Ectodermal cell (in vitro differentiated cells): Measurements from ENCODE around the gene ZBTB42. TPM values are rescaled to one million over a fixed set of nuclear protein-coding genes. Genes with fewer than 3 reads are reported as not detected.

Source experiments
- H3K27ac ChIP-seq: 2 replicates; pipeline ENCODE4 v1.7.0; 2013; ENCODE audit warnings: mild to moderate bottlenecking, low read depth, low read length; ENCODE audit not compliant: insufficient read depth, poor library complexity, severe bottlenecking
- H3K27me3 ChIP-seq: 2 replicates; pipeline ENCODE4 v1.7.0; 2013; ENCODE audit warnings: mild to moderate bottlenecking, low read length; ENCODE audit not compliant: insufficient read depth, control insufficient read depth, poor library complexity, severe bottlenecking
- H3K36me3 ChIP-seq: one replicate; pipeline ENCODE4 v1.7.0; 2013; ENCODE audit warnings: low read length; ENCODE audit not compliant: control insufficient read depth, insufficient read depth
- H3K4me1 ChIP-seq: one replicate; pipeline ENCODE4 v1.7.0; 2013; ENCODE audit warnings: low read length; ENCODE audit not compliant: control insufficient read depth, insufficient read depth
- H3K4me3 ChIP-seq: 2 replicates; pipeline ENCODE4 v1.7.0; 2013; ENCODE audit warnings: low read depth, low read length, control low read depth; ENCODE audit not compliant: insufficient read depth
- H3K9me3 ChIP-seq: 2 replicates; pipeline ENCODE4 v1.7.0; 2013; ENCODE audit warnings: mild to moderate bottlenecking, low read length, moderate library complexity; ENCODE audit not compliant: control insufficient read depth
- WGBS, 2 experiments: methylation state at CpG; one replicate each; pipeline ENCODE4 v1.1.7; 2013; ENCODE audit warnings: missing lambda C conversion rate in 2 of 2; 5-methylcytosine and 5-hydroxymethylcytosine counted together
- polyA plus RNA-seq, 4 experiments: library from polyadenylated mRNA; stranded (reverse); fragments of 50-300 nt; gene quantifications; one replicate each; pipeline ENCODE4 v1.2.3, GENCODE V29; 2013

Gene ZBTB42
- 0.87 TPM for polyA plus RNA-seq (2013, experiment 1 of 4)
- polyA plus RNA-seq (2013, experiment 2 of 4): 1.2 TPM
- 1.2 TPM for polyA plus RNA-seq (2013, experiment 3 of 4)
- polyA plus RNA-seq (2013, experiment 4 of 4): 0.93 TPM

DNA sequence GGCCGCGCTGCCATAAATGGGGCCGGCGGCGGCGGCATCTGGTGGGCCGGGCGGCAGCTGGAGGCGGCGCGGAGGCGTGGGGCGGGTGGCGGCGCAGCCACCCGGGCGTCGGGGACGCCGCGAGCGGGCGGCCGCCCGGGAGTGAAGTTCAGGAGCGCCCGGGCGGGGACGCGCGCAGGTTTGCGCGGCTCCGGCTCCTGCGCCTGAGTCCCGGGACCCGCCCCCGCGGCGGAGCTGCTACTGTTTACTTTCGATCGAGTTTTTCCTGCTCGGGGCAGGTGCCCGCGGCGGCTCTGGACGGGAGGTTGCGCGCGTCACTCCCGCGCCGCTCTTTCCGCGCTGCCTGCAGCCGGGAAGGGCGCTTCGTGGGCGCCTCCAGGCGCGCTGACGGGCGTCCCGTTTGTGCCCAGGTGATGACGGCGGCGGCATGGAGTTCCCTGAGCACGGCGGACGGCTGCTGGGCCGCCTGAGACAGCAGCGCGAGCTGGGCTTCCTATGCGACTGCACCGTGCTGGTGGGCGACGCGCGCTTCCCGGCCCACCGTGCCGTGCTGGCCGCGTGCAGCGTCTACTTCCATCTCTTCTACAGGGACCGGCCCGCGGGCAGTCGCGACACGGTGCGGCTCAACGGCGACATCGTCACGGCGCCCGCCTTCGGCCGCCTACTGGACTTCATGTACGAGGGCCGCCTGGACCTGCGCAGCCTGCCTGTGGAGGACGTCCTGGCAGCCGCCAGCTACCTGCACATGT is at the start of gene ZBTB42:
Gene ZBTB42, plus strand, starts transcription at position 331 of the 749 bp plus-strand sequence. Its CDS starts 97 bp downstream, at position 428.
- Histone ChIP-seq H3K4me3 (peak within 1 kb of the TSS; percentile 52), H3K27me3 (peaks cover 75% of the 10 kb centered on the region), H3K9me3 (no peaks in the 10 kb centered on the region), H3K4me1 (peaks cover 31% of the 10 kb centered on the region), H3K36me3 (no peaks in the 10 kb centered on the region), H3K27ac (peak within 1 kb of the TSS; percentile 9)
- WGBS, 2 experiments: 2% methylated on average over 105 of the region's 105 CpGs

DNA sequence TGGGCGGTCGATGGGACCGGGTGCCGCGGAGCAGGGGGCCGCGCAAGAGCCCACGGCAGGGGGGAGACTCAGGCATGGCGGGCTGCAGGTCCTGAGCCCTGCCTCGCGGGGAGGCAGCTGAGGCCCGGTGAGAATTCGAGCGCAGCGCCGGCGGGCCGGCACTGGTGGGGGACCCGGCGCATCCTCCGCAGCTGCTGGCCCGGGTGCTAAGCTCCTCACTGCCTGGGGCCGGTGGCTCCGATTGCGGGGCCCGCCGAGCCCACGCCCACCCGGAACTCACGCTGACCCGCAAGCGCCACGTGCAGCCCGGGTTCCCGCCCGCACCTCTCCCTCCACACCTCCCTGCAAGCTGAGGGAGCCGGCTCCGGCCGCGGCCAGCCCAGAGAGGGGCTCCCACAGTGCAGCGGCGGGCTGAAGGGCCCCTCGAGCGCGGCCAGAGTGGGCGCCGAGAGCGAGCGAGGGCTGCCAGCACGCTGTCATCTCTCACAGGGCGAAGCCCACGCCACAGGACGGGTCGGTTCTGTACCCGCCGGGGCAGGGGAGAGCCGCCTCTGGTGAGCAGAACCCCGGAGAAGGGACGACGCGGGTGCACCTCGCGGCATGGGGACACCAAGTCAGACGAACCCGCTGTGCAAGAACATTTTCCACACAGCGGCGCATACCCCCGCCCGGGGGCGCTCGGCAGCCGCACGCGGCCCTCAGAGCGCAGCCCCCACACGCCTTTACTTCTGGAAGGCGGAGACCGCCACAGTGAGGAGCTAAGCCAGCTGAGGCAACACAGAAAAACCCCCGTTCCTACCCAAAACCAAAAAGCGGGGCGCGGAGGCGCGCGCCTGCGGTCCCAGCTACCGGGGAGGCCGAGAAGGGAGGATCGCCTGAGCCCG is 49.1 kb upstream of the ZBTB42 start:
- WGBS, 2 experiments: 91 to 93% methylated on average over 90 of the region's 90 CpGs
- no peaks in the 10 kb centered on the region for H3K9me3 ChIP-seq
- peaks cover 21% of the 10 kb centered on the region for H3K36me3 ChIP-seq
- H3K4me3 ChIP-seq: peak overlapping the region; percentile 33
- H3K4me1 ChIP-seq: peaks cover 14% of the 10 kb centered on the region
- no peaks in the 10 kb centered on the region for H3K27me3 ChIP-seq
- H3K27ac ChIP-seq: peak overlapping the region; percentile 45

DNA sequence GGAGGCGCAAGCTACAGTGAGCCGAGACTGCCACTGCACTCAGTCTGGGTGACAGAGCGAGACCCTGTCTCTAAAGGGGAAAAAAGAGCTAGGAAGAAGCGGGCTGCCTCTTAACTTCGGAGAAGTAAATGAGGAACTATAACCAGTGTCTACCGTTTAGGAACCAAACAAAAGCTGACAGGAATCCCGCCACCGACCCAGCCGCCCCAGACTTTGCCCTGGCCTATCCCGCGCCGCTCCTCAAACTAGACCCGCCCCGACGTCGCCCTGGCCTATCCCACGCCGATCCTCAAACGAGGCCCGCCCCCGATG is 48.5 kb upstream of the ZBTB42 start:
- peak overlapping the region; percentile 45 for H3K27ac ChIP-seq

DNA sequence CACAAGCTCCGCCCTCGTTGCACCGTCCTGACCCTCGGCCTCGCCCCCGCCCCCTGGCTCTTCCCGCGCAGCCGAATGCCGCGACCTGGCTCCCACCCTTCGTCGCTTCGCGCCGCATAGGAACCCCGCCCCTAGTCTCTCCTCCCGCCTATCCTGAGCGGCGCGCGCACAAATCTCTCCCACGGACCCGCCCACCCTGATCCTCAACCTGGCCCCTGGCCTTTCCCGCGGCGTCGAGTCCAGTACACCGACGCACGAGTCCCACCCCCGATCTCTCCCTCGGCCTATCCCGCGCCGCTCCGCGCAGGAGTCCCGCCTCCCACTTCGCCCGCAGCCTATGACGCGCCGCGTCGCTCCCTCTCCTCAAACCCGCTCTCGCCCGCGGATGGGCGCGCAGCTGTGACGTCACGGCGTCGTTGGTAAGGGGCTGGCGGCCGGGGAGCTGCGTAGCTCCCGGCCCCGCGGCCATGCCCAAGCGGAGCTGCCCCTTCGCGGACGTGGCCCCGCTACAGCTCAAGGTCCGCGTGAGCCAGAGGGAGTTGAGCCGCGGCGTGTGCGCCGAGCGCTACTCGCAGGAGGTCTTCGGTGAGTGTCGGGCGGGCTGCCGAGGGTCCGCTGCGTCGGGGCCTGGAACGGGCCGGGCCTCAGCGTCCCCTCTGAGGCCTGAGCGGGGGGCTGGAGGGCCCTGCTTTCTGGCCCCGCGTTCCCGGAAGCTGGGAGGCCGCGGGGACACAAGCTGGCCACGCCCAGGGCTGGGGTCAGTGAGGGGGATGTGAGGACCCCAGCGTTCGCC is 48.0 kb upstream of the ZBTB42 start, which contains the start of gene SIVA1:
Gene SIVA1, plus strand, starts transcription at position 413 of the 793 bp plus-strand sequence. Its CDS starts 55 bp downstream, at position 468.
- WGBS, 2 experiments: 0% methylated on average over 95 of the region's 95 CpGs
- Histone ChIP-seq H3K4me1 (peaks cover 14% of the 10 kb centered on the region), H3K9me3 (no peaks in the 10 kb centered on the region), H3K27me3 (no peaks in the 10 kb centered on the region), H3K27ac (peak within 1 kb of the TSS; percentile 45), H3K4me3 (peak within 1 kb of the TSS; percentile 76), H3K36me3 (peaks cover 24% of the 10 kb centered on the region)

More for the DNA sequence above, 48.5 kb upstream of the ZBTB42 start:
- Histone ChIP-seq H3K27me3 (no peaks in the 10 kb centered on the region), H3K4me1 (peaks cover 14% of the 10 kb centered on the region), H3K4me3 (peak overlapping the region; percentile 33), H3K36me3 (peaks cover 21% of the 10 kb centered on the region), H3K9me3 (no peaks in the 10 kb centered on the region)
- 11% methylated on average over 21 of the region's 21 CpGs for WGBS, 2 experiments

DNA sequence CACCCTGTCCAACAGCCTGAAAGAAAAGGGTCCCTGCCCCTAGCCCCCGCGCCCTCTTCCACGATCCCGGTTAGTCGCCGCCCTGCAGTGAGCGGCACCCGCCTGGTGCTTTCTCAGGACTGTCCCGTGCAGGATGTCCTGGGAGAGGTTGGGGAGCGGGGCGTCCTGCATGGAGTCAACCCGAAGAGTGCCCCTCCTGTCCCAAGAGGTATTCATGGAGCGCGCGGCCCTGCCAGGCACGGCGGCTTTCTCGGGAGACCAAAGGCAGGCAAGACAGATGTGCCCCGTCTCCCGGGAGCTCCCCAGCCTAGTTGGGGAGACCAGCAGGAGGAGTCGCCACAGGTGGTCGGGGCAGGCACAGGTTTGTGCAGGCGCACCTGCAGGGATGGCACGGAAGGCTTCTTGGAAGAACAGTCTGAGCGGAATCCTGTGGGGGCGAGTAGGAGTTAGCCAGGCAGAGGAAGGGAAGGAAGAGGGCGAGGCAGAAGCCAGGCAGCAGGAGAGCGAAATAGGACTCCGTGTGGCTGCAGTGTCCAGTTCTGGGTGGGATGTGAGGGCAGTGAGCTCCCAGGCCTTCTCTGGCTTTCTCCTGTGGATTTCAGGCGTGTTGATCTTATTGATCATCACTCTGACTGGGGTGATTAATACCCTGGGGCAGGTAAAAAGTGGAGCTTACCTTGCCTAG is 47.2 kb upstream of the ZBTB42 start:
- Histone ChIP-seq H3K36me3 (peaks cover 28% of the 10 kb centered on the region), H3K9me3 (no peaks in the 10 kb centered on the region), H3K27me3 (no peaks in the 10 kb centered on the region), H3K4me3 (peak overlapping the region; percentile 76), H3K27ac (peak overlapping the region; percentile 0), H3K4me1 (peaks cover 7% of the 10 kb centered on the region)
- 5 to 6% methylated on average over 30 of the region's 30 CpGs for WGBS, 2 experiments

DNA sequence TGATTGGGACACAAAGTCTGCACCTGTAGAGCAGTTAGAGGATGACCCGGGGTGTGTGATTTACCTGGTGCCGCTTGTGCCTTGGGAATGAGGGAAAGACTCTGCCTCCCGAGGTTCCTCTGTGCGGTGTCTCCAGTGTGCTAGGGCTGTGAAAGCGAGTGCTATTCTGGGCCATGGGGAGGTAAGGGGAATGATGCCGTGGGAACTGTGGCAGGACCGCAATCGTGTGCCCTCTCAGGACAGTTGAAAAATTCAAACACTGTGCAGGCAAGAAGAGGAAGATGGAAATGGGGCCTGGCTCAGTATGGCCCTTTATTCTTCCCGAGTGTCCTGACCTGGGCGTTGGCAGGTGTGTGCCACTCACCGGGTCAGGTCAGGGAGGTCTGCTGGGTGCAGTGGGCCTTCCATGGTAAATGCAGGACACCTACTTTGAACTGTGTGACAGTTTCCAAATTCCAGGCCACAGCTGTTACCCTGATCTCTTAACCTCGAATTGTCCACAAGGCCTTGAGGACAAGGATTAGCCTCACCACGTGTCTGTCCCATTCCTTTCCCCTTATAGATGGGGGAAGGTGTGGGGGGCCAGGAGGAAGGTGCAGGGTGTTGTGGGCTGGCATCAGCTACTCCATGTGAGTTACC is 46.6 kb upstream of the ZBTB42 start:
- H3K27ac ChIP-seq: no peak overlapping the region
- no peaks in the 10 kb centered on the region for H3K27me3 ChIP-seq
- peaks cover 6% of the 10 kb centered on the region for H3K4me1 ChIP-seq
- H3K4me3 ChIP-seq: peak overlapping the region; percentile 76
- H3K36me3 ChIP-seq: peaks cover 35% of the 10 kb centered on the region
- WGBS, 2 experiments: 89% methylated on average over 13 of the region's 13 CpGs
- no peaks in the 10 kb centered on the region for H3K9me3 ChIP-seq

DNA sequence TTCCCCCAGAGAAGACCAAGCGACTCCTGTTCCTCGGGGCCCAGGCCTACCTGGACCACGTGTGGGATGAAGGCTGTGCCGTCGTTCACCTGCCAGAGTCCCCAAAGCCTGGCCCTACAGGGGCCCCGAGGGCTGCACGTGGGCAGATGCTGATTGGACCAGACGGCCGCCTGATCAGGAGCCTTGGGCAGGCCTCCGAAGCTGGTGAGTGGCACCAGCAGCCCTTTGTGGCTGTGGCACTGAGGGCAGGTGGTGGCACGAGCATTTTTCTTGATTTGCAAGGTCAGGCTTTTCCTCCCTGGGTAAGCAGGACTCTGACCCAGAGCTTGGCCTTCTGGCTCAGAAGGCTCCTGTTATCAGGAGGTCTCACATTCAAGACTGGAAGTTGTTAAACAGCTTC is 45.3 kb upstream of the ZBTB42 start:
- H3K4me1 ChIP-seq: peaks cover 6% of the 10 kb centered on the region
- no peaks in the 10 kb centered on the region for H3K9me3 ChIP-seq
- no peaks in the 10 kb centered on the region for H3K27me3 ChIP-seq
- H3K4me3 ChIP-seq: no peak overlapping the region
- peaks cover 36% of the 10 kb centered on the region for H3K36me3 ChIP-seq
- 95% methylated on average over 11 of the region's 11 CpGs for WGBS, 2 experiments
- H3K27ac ChIP-seq: no peak overlapping the region

DNA sequence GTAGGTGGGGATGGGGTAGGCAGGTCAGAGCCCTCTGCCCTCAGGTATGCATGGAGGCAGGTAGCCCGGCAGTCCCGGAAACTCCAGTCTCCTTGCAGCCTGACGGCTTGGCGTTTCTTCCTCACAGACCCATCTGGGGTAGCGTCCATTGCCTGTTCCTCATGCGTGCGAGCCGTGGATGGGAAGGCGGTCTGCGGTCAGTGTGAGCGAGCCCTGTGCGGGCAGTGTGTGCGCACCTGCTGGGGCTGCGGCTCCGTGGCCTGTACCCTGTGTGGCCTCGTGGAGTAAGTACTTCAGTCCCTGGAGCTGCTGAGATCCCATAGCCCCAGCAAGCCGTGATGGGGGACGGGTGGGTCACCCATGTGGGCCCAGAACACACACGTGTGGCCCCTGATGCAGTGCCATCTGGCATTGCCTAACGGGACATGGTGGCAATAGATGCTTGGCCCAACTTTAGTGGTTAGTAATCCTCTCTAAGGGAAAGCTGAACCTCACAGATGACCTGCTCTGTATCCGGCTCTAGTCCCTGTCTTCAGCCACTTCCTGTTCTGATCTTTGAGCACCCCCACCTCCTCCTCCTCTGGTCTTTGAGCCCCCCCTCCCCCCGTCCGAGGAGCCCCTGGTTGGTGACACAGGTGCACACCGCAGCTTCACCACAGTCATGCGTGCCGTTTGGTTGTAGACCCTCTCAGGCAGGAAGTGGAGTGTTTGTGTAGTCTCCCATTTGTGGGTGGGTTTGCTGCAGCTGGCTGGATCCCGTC is 44.2 kb upstream of the ZBTB42 start:
- Histone ChIP-seq H3K9me3 (no peaks in the 10 kb centered on the region), H3K4me3 (no peak overlapping the region), H3K36me3 (peaks cover 36% of the 10 kb centered on the region), H3K4me1 (peaks cover 6% of the 10 kb centered on the region), H3K27me3 (no peaks in the 10 kb centered on the region), H3K27ac (no peak overlapping the region)
- 91 to 92% methylated on average over 27 of the region's 27 CpGs for WGBS, 2 experiments
